Measurements from ENCODE around the gene GABRG3. TPM values are rescaled to one million over a fixed set of nuclear protein-coding genes. Genes with fewer than 3 reads are reported as not detected.

GABRG3 gene
- polyA plus RNA-seq, 6 donors from 2014 or later: not detected

Other genes starting within 250 kb of the GABRG3 start
- gene GABRB3, start 198.1 kb upstream of the GABRG3 start, polyA plus RNA-seq (ENCODE audit: low read depth in 6 of 6): not detected
- not detected for gene GABRA5, start 104.1 kb upstream of the GABRG3 start, polyA plus RNA-seq (ENCODE audit: low read depth in 6 of 6)

Measured in naive B cell (primary cell).